Measurements from ENCODE around the gene TMEM272.

GRCh38 chr13:51827254-51827653, 17.7 kb downstream of the TMEM272 start:
- TF ChIP-seq CTCF (IDR thresholded peaks at IDR 0.05), result no peak
- no peak for TF ChIP-seq POLR2AphosphoS5 (IDR thresholded peaks at IDR 0.05)
